GM21447 (cell line): Measurements from ENCODE around the gene GPC6.

Experiments
- ATAC-seq: cut with Tn5 transposase; IDR thresholded peaks from one replicate; pipeline ENCODE4 v1.9.1; 2021; ENCODE audit not compliant: unreplicated experiment

Gene GPC6

GRCh38 chr13:93814658-93815057, 588.1 kb downstream of the GPC6 start:
- no peak for ATAC-seq

- ATAC-seq, result no peak
These were observed 591.7 kb downstream of the GPC6 start for GRCh38 chr13:93818345-93818744.

GRCh38 chr13:93819331-93819890, 592.8 kb downstream of the GPC6 start:
- ATAC-seq, result no peak

DNA sequence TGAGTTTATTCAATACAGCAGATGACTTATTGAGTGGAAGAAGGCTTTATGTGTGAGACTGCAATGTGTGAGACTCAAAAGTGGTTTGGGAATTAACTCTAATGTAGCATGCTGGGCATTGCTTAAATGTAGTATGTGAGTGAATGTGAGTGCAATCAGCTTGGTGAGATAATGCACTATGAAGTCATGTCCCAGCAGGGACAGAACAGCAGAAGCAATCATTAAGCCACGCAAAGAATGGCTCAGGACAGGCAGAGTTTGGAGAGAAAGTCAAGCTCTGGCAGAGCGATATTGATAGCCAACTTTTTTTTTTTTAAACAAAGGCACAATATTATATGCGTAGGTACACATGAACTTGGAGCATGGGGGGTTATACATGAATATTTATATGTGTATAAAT, 597.7 kb downstream of the GPC6 start:
- no peak for ATAC-seq

DNA sequence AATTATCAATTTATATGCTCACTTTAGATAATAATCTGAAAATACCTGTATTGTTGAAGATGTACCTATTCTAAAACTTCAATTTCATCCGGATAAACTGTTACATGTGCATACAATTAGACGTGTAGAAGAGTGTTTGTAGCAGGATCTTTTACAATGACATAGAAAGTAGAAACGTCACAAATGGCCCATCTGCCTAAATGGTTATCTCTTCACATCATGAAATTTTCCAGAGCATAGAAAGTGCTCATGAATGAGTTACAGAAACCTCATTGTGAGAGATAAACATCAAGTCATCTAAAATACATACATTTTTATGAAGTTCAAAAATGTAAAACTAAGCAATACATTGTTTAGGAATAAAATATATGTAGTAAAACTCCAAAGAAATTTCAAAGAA, 607.4 kb downstream of the GPC6 start:
- no peak for ATAC-seq

DNA sequence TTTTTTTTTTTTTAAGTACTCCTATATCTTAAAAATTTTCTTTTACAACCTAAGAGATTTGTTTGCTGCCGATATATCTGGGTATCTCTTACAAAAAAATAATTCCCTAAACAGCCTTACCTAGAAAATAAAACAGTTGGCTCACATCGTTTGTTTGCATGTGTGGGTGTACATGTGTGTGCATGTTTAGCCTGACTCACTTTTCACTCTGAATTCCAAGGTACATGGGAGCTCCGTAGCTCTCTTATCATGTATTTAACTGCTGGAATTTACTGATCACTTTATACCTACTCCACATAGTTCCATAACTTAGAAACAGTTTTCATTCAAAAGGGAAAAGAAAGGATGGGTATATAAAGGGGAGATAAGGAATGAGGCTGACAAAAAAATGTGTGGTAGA, 616.5 kb downstream of the GPC6 start:
- no peak for ATAC-seq

GRCh38 chr13:93847162-93847561, 620.6 kb downstream of the GPC6 start:
- ATAC-seq, result no peak

DNA sequence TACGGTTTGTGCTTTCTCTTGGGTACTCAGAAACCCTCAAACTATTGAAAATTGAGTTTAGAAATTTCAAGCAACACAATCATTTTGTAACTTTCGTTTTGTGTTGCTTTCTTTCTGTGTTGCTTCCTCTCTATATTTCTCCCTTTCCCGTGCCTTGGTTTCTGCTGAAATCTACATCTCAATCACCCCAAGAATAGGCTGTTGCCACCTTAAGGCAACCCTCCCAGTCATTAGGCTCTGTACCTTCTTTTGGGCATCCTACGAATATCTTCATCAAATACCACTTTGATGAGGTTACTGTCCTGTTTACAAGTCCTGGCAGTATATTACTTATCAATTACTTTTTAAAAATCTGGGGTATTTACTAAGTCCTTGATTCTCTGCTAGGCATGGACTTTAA, 621.6 kb downstream of the GPC6 start:
- no peak for ATAC-seq

DNA sequence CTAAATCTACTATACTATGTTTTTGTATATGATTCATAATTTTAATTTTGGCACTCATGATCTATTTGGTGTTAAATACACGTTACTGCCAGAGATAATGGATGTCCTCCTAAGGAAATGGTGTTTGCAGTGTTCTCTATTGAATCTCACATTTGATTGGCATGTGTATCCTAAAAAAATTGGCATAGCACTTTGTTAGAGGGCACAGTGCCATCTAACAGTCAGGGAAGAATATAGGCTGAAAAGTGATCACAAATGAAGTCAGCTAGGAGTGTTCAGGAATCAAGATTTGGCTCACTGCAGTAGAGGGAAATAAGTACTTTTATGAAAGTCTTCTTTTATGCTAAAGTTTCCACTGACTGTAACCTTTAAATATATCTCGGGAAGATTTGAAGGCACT, 624.6 kb downstream of the GPC6 start:
- no peak for ATAC-seq

- no peak for ATAC-seq
These were observed 627.3 kb downstream of the GPC6 start for GRCh38 chr13:93853912-93854311.

DNA sequence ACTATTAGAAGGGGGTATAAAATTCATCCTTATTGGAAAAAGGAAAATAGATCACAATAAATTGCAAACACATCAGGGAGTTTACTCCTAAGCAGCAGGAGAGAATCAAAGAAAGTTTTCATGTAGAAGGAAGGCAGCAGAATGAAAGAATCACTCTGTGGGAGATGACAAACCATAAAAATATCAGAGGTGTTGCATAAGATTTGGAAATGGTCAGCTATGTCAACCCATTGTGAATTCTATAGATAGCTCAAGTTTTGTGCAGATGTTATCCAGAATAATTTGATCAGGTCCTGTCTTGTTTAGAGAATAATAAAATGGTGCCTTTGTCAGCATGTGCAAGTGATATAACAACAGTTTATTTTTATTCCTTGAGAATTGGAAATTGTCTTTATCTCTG, 630.5 kb downstream of the GPC6 start:
- ATAC-seq, result no peak

GRCh38 chr13:93859716-93860115, 633.1 kb downstream of the GPC6 start:
- ATAC-seq, result no peak

DNA sequence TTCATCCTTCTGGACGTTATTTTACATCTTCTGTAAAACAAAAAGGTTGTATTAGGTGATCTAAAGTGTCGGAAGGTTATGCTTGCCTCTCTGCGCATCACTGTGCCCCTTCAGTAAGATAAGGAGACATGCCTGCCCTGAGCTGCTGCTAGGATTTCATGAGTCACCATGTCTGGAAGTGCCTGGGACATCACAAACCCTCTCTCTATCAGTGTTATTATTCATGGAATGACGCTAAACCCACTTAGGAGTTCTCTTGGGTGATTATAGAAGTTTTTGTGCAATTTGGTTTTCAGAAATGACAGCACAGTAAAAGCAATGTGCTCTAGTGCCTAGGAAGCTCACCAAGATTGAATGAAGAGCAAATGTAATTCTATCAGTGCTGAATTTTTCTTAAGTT, 635.2 kb downstream of the GPC6 start:
- ATAC-seq, result no peak

GRCh38 chr13:93862259-93862658, 635.7 kb downstream of the GPC6 start:
- no peak for ATAC-seq

- no peak for ATAC-seq
These were observed 638.6 kb downstream of the GPC6 start for GRCh38 chr13:93865235-93865634.

DNA sequence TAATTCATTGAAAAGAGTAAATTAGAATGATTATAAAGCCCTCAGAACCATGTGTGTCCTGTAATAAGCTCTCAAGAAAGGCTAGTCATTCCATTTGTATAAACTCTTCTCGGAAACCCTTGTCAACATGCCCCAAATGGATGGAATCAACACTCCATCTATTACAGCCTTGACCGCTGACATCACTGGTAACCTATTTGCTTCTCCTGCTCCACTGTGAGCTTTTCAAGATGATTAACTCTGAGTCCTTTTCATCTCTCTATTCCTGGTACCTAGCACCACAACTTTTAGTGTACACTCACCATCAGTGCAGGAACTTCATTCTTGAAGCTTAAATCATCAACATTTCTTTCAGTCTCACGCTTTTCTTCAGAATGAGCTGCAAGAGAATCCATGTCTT, 640.9 kb downstream of the GPC6 start:
- ATAC-seq, result no peak

DNA sequence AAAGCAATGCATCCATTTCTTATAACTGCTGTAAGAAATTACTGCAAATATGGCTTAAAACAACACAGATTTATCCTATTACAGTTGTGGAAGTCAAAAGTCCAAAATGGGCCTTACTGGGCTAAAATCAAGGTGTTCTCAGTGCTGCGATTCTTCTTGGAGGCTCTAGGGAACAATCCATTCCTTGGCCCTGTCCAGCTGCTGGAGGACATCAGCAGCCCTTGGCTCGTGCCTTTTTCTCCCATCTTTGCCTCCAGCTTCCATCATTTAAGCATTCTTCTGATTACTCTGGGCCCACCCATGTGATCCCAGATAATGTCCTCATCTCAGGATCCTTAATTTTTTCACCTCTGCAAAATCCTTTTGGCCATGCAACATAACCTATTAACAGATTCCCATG, 645.8 kb downstream of the GPC6 start:
- ATAC-seq, result no peak

DNA sequence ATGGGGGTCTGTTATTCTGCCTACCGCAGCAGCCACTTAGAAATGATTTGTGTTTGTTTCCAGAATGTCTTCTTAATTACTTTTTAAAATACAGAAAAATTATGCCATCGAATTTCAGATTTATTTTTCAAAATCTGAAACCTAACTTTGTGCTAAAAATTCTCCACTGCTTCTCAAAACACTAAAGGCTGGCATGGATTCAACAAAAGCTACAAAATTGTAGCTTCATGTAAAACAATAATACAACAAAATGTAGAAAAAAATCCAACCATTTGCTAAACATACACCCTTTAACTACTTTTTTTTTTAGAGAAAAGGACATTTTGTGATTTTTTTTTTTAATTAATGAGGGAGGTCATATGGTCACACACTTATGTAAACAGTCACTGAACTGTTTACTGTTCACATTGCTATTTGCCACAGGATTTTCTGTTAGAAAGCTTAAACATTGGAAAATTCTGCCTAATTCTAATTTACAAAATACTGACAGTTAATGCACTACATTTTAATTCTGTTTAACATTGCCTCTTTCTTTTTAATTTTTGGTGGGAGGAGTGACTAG, 646.3 kb downstream of the GPC6 start:
- ATAC-seq, result no peak

GRCh38 chr13:93875547-93875946, 648.9 kb downstream of the GPC6 start:
- ATAC-seq, result no peak

- ATAC-seq, result no peak
These were observed 649.6 kb downstream of the GPC6 start for GRCh38 chr13:93876236-93876635.

DNA sequence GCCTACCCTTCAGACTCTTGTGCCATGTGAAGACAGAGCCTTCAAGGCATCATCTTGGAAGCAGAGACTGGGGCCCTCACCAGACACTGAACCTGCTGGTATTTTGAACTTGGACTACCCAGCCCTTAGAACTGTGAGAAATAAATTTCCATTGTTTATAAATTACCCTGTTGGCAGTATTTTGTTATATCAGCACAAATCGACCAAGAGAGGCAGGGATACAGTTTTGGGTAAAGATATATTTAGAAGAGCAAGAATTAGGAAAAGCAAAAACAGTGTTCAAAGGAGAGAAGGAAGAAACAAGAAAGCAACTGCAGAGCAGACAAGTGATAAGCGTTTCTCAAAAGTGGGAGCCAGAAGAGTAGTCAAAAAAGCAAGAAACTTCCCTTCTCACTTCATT, 652.1 kb downstream of the GPC6 start:
- no peak for ATAC-seq

- ATAC-seq, result no peak
These were observed 654.8 kb downstream of the GPC6 start for GRCh38 chr13:93881411-93881810.

GRCh38 chr13:93882086-93882651, 655.6 kb downstream of the GPC6 start:
- ATAC-seq, result no peak
